Endothelial cell of umbilical vein (primary cell): Measurements from ENCODE around the gene LIPA. TPM values are rescaled to one million over a fixed set of nuclear protein-coding genes. Genes with fewer than 3 reads are reported as not detected.

Experiments used
- BruUV-seq: library from RNA; stranded (reverse); fragments of 400-500 nt; replicated peaks from 2 replicates; lab custom pipeline; 2021; lab: Mats Ljungman, UMichigan
- CTCF ChIA-PET: fragments of 300-600, 350-600 bp; sonication (Branson Sonifier 250); formaldehyde crosslinking; loops from one replicate; lab custom pipeline; 2021; ENCODE audit warnings: antibody characterized with exemption, inconsistent platforms; lab: Charles Lee
- POLR2A ChIA-PET: fragments of 300-600, 350-600 bp; sonication (Branson Sonifier 250); formaldehyde crosslinking; loops from one replicate; lab custom pipeline; 2021; ENCODE audit warnings: antibody characterized with exemption, inconsistent platforms; lab: Charles Lee
- DNase-seq: peaks from one replicate; pipeline ENCODE4 v3.0.0-alpha.2; 2011; ENCODE audit warnings: low read depth, low spot score
- FAIRE-seq: peaks from 2 replicates; lab custom pipeline; 2011; peaks lifted over from hg19 to GRCh38; lab: Jason Lieb, UNC
- H2AFZ ChIP-seq: 2 replicates; pipeline ENCODE4 v1.6.0; 2012; ENCODE audit warnings: low read depth, low read length, control low read depth, inconsistent platforms
- H3K27ac ChIP-seq: 2 replicates; pipeline ENCODE4 v1.5.1; 2011; ENCODE audit warnings: low read depth, mild to moderate bottlenecking, control low read depth, low read length, moderate library complexity; ENCODE audit not compliant: insufficient read depth
- H3K27me3 ChIP-seq, 2 experiments: 2 replicates each; pipeline versions ENCODE4 v1.6.0 to v1.6.1; 2011; ENCODE audit warnings: low read length in 2 of 2, mixed read lengths in 1 of 2; ENCODE audit not compliant: control insufficient read depth in 2 of 2, insufficient read depth in 2 of 2
- H3K36me3 ChIP-seq, 2 experiments: 2 replicates in 1 of 2; 3 replicates in 1 of 2; pipeline ENCODE4 v1.5.1; 2011; ENCODE audit warnings: low read length in 2 of 2, mild to moderate bottlenecking in 1 of 2, moderate library complexity in 1 of 2; ENCODE audit not compliant: control insufficient read depth in 2 of 2, insufficient read depth in 2 of 2; ENCODE audit errors: extremely low read depth in 1 of 2
- H3K4me1 ChIP-seq: 3 replicates; pipeline ENCODE4 v1.5.1; 2011; ENCODE audit warnings: mild to moderate bottlenecking, low read length; ENCODE audit not compliant: control insufficient read depth, insufficient read depth; ENCODE audit errors: extremely low read depth
- H3K4me2 ChIP-seq: 2 replicates; pipeline ENCODE4 v1.6.1; 2011; ENCODE audit warnings: low read length, control low read depth, mixed read lengths; ENCODE audit not compliant: insufficient read depth
- H3K4me3 ChIP-seq, 3 experiments: fragments of 200-600 bp in 1 of 3; sonication (generic), shearing (Covaris generic) in 1 of 3; replicated peaks in 1 of 3; 2 replicates each; pipeline ENCODE4 v1.5.1; 2011 to 2016; ENCODE audit warnings: control low read depth in 3 of 3, low read length in 3 of 3, mild to moderate bottlenecking in 2 of 3, inconsistent platforms in 1 of 3, low read depth in 1 of 3, moderate library complexity in 1 of 3; ENCODE audit not compliant: insufficient read depth in 1 of 3
- H3K79me2 ChIP-seq: 2 replicates; pipeline ENCODE4 v1.6.0; 2012; ENCODE audit warnings: low read length, inconsistent platforms; ENCODE audit not compliant: control insufficient read depth, insufficient read depth
- H3K9ac ChIP-seq: replicated peaks from 2 replicates; pipeline ENCODE3; 2011; ENCODE audit warnings: low read length, control low read depth; ENCODE audit not compliant: insufficient read depth; ENCODE audit errors: extremely low read depth
- H3K9me1 ChIP-seq: replicated peaks from 3 replicates; pipeline ENCODE4 v1.6.0; 2011; ENCODE audit warnings: mild to moderate bottlenecking, low read length; ENCODE audit not compliant: control insufficient read depth, insufficient read depth; ENCODE audit errors: extremely low read depth
- H3K9me3 ChIP-seq: replicated peaks from 2 replicates; pipeline ENCODE4 v1.5.1; 2012; ENCODE audit warnings: low read length, inconsistent platforms; ENCODE audit not compliant: control insufficient read depth, insufficient read depth
- H4K20me1 ChIP-seq: replicated peaks from 2 replicates; pipeline ENCODE3; 2011; ENCODE audit warnings: mild to moderate bottlenecking, low read length; ENCODE audit not compliant: control insufficient read depth, insufficient read depth; ENCODE audit errors: extremely low read depth
- EZH2 ChIP-seq: IDR thresholded peaks from 2 replicates; pipeline ENCODE4 v1.6.1; 2012; ENCODE audit warnings: borderline replicate concordance, low read depth, mild to moderate bottlenecking, moderate library complexity, low read length, inconsistent platforms; ENCODE audit not compliant: severe bottlenecking
- FOS ChIP-seq: IDR thresholded peaks from 2 replicates; pipeline ENCODE4 v1.6.1; 2011; ENCODE audit warnings: mild to moderate bottlenecking, low read length, moderate library complexity, borderline replicate concordance; ENCODE audit not compliant: insufficient read depth
- GATA2 ChIP-seq: IDR thresholded peaks from 2 replicates; pipeline ENCODE4 v1.7.0; 2011; ENCODE audit warnings: low read depth, mild to moderate bottlenecking, moderate library complexity, mixed read lengths, low read length; ENCODE audit not compliant: insufficient read length, insufficient read depth
- JUN ChIP-seq: IDR thresholded peaks from 2 replicates; pipeline ENCODE4 v1.6.1; 2011; ENCODE audit warnings: borderline replicate concordance, low read depth; ENCODE audit not compliant: insufficient read length, insufficient read depth
- MYC ChIP-seq: IDR thresholded peaks from one replicate; pipeline ENCODE4 v1.6.1; 2011; ENCODE audit warnings: mild to moderate bottlenecking, low read depth, low read length
- POLR2A ChIP-seq: IDR thresholded peaks from 2 replicates; pipeline ENCODE4 v1.6.1; 2012; ENCODE audit warnings: low read depth, mild to moderate bottlenecking, control low read depth, low read length
- POLR2AphosphoS5 ChIP-seq: IDR thresholded peaks from 2 replicates; pipeline ENCODE4 v1.6.1; 2012; ENCODE audit warnings: low read depth, mild to moderate bottlenecking, control low read depth, low read length, moderate library complexity; ENCODE audit not compliant: insufficient read depth
- dilution Hi-C: fragments of 300-500 bp; cut with MboI; formaldehyde crosslinking; loops from one replicate; pipeline ENCODE4 v1.15.0; 2019; ENCODE audit warnings: low sequenced_read_pairs; ENCODE audit not compliant: extremely low pct_ligation_motif_present
- intact Hi-C: fragments of 100-400 bp; cut with micrococcal nuclease; formaldehyde crosslinking; loops from one replicate; pipeline ENCODE4 v1.10.0; 2022
- polyA plus RNA-seq, 4 experiments: library from polyadenylated mRNA; depleted of rRNA in 3 of 4; stranded (reverse) in 3 of 4; unstranded in 1 of 4; fragments of >200 nt; gene quantifications; 2 replicates each; pipeline versions ENCODE4 v1.2.1 to v1.2.3, GENCODE V29; 2011 to 2012; ENCODE audit warnings: missing spikeins in 1 of 4
- total RNA-seq: library from RNA; stranded (reverse); gene quantifications from 2 replicates; pipeline ENCODE4 v1.2.3, GENCODE V29; 2021
- TF ChIP-seq, protein P1 (sequence below): IDR thresholded peaks from 2 replicates; pipeline ENCODE4 v1.6.1; 2011; ENCODE audit not compliant: insufficient read depth, insufficient read length
- TF ChIP-seq, protein P2 (sequence below), 2 donors: IDR thresholded peaks; 1 replicate in 1 of 2; 2 replicates in 1 of 2; pipeline ENCODE4 v1.5.1; 2011; ENCODE audit warnings: low read length in 2 of 2, mild to moderate bottlenecking in 2 of 2, moderate library complexity in 2 of 2, control low read depth in 1 of 2, inconsistent platforms in 1 of 2, low read depth in 1 of 2; ENCODE audit not compliant: insufficient read depth in 1 of 2; ENCODE audit errors: extremely low read depth in 1 of 2

The LIPA gene
- total and polyA plus RNA-seq, 2 donors (not counting 3 experiments of a cell fraction or from before 2014, with no cell fraction given) = 24.0 to 41.1 TPM

DNA sequence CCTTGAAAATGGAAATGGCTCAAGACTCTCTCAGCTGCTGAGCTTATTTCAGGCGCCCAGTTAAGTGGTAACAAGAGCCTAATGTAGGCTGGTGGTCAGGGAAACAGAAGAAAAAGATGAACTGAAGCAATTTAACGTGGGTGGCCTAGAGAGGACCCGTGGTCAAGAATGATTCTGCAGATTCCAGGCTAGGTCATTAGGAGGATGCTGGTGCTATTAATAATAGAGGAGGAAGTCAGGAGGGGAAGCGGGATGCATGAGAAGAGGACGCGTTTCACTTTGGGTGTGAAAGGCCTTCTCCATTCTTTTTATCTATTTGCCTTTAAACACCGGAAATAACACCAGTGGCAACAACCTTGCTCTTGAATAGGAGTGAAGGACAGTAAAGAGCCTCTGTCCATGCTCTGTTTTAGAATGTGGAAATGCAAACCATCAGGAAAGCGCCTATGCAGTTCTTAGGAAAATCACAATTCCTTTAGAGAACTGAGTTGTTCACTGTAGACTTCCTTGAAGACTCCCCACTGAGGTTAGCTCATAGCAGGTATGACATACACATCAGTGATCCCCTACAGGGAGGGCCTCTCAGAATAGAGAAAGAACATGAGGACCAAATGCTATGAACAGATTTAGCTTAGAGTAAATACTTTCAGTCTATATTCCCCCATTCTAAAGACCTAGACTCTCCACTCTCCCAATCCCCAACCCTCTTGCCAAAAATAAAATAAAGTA lies 8.6 kb downstream of the LIPA start:
- Histone ChIP-seq H3K9me3 (no peaks in the 10 kb centered on the region), H3K4me1 (no peaks in the 10 kb centered on the region), H2AFZ (no peak overlapping the region), H3K36me3 (no peaks in the 10 kb centered on the region), H3K27me3 (no peaks in the 10 kb centered on the region), H3K4me3 (no peak overlapping the region), H4K20me1 (no peaks in the 10 kb centered on the region), H3K27ac (no peak overlapping the region), H3K9ac (no peak overlapping the region), H3K9me1 (no peaks in the 10 kb centered on the region), H3K79me2 (no peaks in the 10 kb centered on the region), H3K4me2 (no peak overlapping the region)
- FAIRE-seq (no peak), DNase-seq (no peak)
- intact Hi-C loops = no loop called here
- no TSS peak for BruUV-seq
- dilution Hi-C loops = no loop called here
- POLR2A ChIA-PET = no interaction called here
- TF ChIP-seq FOS (no peak), GATA2 (no peak), MYC (no peak), JUN (no peak), POLR2A (no peak), EZH2 (no peak), POLR2AphosphoS5 (no peak)
- TF ChIP-seq, protein P1, sequence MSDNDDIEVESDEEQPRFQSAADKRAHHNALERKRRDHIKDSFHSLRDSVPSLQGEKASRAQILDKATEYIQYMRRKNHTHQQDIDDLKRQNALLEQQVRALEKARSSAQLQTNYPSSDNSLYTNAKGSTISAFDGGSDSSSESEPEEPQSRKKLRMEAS = no peak
- TF ChIP-seq, protein P2, sequence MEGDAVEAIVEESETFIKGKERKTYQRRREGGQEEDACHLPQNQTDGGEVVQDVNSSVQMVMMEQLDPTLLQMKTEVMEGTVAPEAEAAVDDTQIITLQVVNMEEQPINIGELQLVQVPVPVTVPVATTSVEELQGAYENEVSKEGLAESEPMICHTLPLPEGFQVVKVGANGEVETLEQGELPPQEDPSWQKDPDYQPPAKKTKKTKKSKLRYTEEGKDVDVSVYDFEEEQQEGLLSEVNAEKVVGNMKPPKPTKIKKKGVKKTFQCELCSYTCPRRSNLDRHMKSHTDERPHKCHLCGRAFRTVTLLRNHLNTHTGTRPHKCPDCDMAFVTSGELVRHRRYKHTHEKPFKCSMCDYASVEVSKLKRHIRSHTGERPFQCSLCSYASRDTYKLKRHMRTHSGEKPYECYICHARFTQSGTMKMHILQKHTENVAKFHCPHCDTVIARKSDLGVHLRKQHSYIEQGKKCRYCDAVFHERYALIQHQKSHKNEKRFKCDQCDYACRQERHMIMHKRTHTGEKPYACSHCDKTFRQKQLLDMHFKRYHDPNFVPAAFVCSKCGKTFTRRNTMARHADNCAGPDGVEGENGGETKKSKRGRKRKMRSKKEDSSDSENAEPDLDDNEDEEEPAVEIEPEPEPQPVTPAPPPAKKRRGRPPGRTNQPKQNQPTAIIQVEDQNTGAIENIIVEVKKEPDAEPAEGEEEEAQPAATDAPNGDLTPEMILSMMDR (IDR thresholded peaks at IDR 0.05; ENCODE audit: extremely low read depth in 1 of 2, insufficient read depth in 1 of 2, low read depth in 1 of 2, low read length in 2 of 2) = no peak
- CTCF ChIA-PET = no interaction called here
